ENCODE measurements around the gene IGFL1.

GRCh38 chr19:46213806-46214205 is 15.7 kb upstream of the IGFL1 start:
- TF ChIP-seq CTCF (IDR thresholded peaks at IDR 0.05): no peak
- no peak for TF ChIP-seq EP300 (IDR thresholded peaks at IDR 0.05)
- TF ChIP-seq POLR2A (IDR thresholded peaks at IDR 0.05): no peak
- TF ChIP-seq POLR2AphosphoS5 (IDR thresholded peaks at IDR 0.05): no peak

All from stomach (tissue), 4 donors.